Measurements from ENCODE around the gene OSR1. TPM values are rescaled to one million over a fixed set of nuclear protein-coding genes. Genes with fewer than 3 reads are reported as not detected.

Gene OSR1
- total RNA-seq, 1 donor from 2014 or later = not detected

- peaks cover 20% of the 10 kb centered on the region for H3K4me1 Mint-ChIP-seq
- intact Hi-C loops (cut with micrococcal nuclease) = loop anchor here (10.0 kb wide), 1 partner anchor 1811 kb away; the partner anchor contains the start of gene VSNL1
- DNase-seq = peak; percentile 55
- peaks cover 89% of the 10 kb centered on the region for H3K27me3 Mint-ChIP-seq
- no peak overlapping the region for H3K4me3 Mint-ChIP-seq
- H3K27ac Mint-ChIP-seq = peak overlapping the region; percentile 62
- H3K9me3 Mint-ChIP-seq = no peaks in the 10 kb centered on the region
- peaks cover 2% of the 10 kb centered on the region for H3K36me3 Mint-ChIP-seq (ENCODE audit: low read depth)
Measured at GRCh38 chr2:19355416-19355821, 3.0 kb downstream of the OSR1 start.

- intact Hi-C loops (cut with micrococcal nuclease) = loop anchor here (10.0 kb wide), 1 partner anchor 1810 kb away; the partner anchor contains the start of gene VSNL1
- H3K4me3 Mint-ChIP-seq = no peak overlapping the region
- no peak for DNase-seq
- peaks cover 2% of the 10 kb centered on the region for H3K36me3 Mint-ChIP-seq (ENCODE audit: low read depth)
- no peaks in the 10 kb centered on the region for H3K9me3 Mint-ChIP-seq
- H3K4me1 Mint-ChIP-seq = peaks cover 20% of the 10 kb centered on the region
- no peak overlapping the region for H3K27ac Mint-ChIP-seq
- H3K27me3 Mint-ChIP-seq = peaks cover 87% of the 10 kb centered on the region
Measured at GRCh38 chr2:19355014-19355405, 3.4 kb downstream of the OSR1 start.

GRCh38 chr2:19353721-19354050 is 4.7 kb downstream of the OSR1 start:
- no peak overlapping the region for H3K4me3 Mint-ChIP-seq
- intact Hi-C loops (cut with micrococcal nuclease) = loop anchor here (10.0 kb wide), 1 partner anchor 1809 kb away; the partner anchor contains the start of gene VSNL1
- no peak overlapping the region for H3K27ac Mint-ChIP-seq
- no peak for DNase-seq
- no peaks in the 10 kb centered on the region for H3K9me3 Mint-ChIP-seq
- H3K36me3 Mint-ChIP-seq (ENCODE audit: low read depth) = peaks cover 2% of the 10 kb centered on the region
- peaks cover 20% of the 10 kb centered on the region for H3K4me1 Mint-ChIP-seq
- peaks cover 84% of the 10 kb centered on the region for H3K27me3 Mint-ChIP-seq

GRCh38 chr2:19352946-19353720 is 5.3 kb downstream of the OSR1 start:
- Mint-ChIP-seq H3K4me1 (peaks cover 23% of the 10 kb centered on the region), H3K36me3 (ENCODE audit: low read depth) (peaks cover 4% of the 10 kb centered on the region), H3K27me3 (peaks cover 83% of the 10 kb centered on the region), H3K4me3 (no peak overlapping the region), H3K9me3 (no peaks in the 10 kb centered on the region), H3K27ac (no peak overlapping the region)
- intact Hi-C loops (cut with micrococcal nuclease) = loop anchor here (10.0 kb wide), 1 partner anchor 1808 kb away; the partner anchor contains the start of gene VSNL1
- peak; percentile 53 for DNase-seq

GRCh38 chr2:19351899-19352697 is 6.3 kb downstream of the OSR1 start:
- H3K4me3 Mint-ChIP-seq = no peak overlapping the region

GRCh38 chr2:19351499-19351898 is 6.9 kb downstream of the OSR1 start:
- peaks cover 23% of the 10 kb centered on the region for H3K4me1 Mint-ChIP-seq
- H3K36me3 Mint-ChIP-seq (ENCODE audit: low read depth) = peaks cover 7% of the 10 kb centered on the region
- peaks cover 67% of the 10 kb centered on the region for H3K27me3 Mint-ChIP-seq
- no peaks in the 10 kb centered on the region for H3K9me3 Mint-ChIP-seq
- no peak overlapping the region for H3K27ac Mint-ChIP-seq
- DNase-seq = peak; percentile 52
- H3K4me3 Mint-ChIP-seq = no peak overlapping the region
- intact Hi-C loops (cut with micrococcal nuclease) = loop anchor here (10.0 kb wide), 1 partner anchor 1807 kb away; the partner anchor contains the start of gene VSNL1

More at GRCh38 chr2:19351899-19352697, 6.3 kb downstream of the OSR1 start:
- Mint-ChIP-seq H3K9me3 (no peaks in the 10 kb centered on the region), H3K27ac (no peak overlapping the region), H3K27me3 (peaks cover 73% of the 10 kb centered on the region), H3K36me3 (ENCODE audit: low read depth) (peaks cover 7% of the 10 kb centered on the region), H3K4me1 (peaks cover 23% of the 10 kb centered on the region)
- intact Hi-C loops (cut with micrococcal nuclease) = loop anchor here (10.0 kb wide), 1 partner anchor 1807 kb away; the partner anchor contains the start of gene VSNL1
- peak; percentile 63 for DNase-seq

- Mint-ChIP-seq H3K9me3 (no peaks in the 10 kb centered on the region), H3K36me3 (ENCODE audit: low read depth) (peaks cover 9% of the 10 kb centered on the region), H3K27me3 (peaks cover 62% of the 10 kb centered on the region), H3K4me3 (peak overlapping the region; percentile 38), H3K27ac (no peak overlapping the region), H3K4me1 (peaks cover 20% of the 10 kb centered on the region)
- intact Hi-C loops (cut with micrococcal nuclease) = loop anchor here (10.0 kb wide), 1 partner anchor 1806 kb away; the partner anchor contains the start of gene VSNL1
- peak; percentile 60 for DNase-seq
Measured at GRCh38 chr2:19350678-19351401, 7.6 kb downstream of the OSR1 start.

GRCh38 chr2:19349911-19350677 is 8.3 kb downstream of the OSR1 start:
- H3K4me1 Mint-ChIP-seq = peaks cover 20% of the 10 kb centered on the region
- peaks cover 13% of the 10 kb centered on the region for H3K36me3 Mint-ChIP-seq (ENCODE audit: low read depth)
- DNase-seq = peak; percentile 87
- peaks cover 55% of the 10 kb centered on the region for H3K27me3 Mint-ChIP-seq
- intact Hi-C loops (cut with micrococcal nuclease) = loop anchor here (5.0 to 10.0 kb wide), 2 partner anchors 1097 to 1805 kb away; partner anchors contain the start of genes RHOB and VSNL1
- no peaks in the 10 kb centered on the region for H3K9me3 Mint-ChIP-seq
- H3K4me3 Mint-ChIP-seq = peak overlapping the region; percentile 40
- H3K27ac Mint-ChIP-seq = no peak overlapping the region

GRCh38 chr2:19348692-19349091 is 9.7 kb downstream of the OSR1 start:
- Mint-ChIP-seq H3K27me3 (peaks cover 41% of the 10 kb centered on the region), H3K27ac (no peak overlapping the region), H3K36me3 (ENCODE audit: low read depth) (peaks cover 13% of the 10 kb centered on the region), H3K4me3 (peak overlapping the region; percentile 93), H3K9me3 (no peaks in the 10 kb centered on the region), H3K4me1 (peaks cover 20% of the 10 kb centered on the region)
- DNase-seq = no peak
- intact Hi-C loops (cut with micrococcal nuclease) = loop anchor here (1.0 to 5.0 kb wide), 5 partner anchors 14 to 1099 kb away; partner anchors contain the start of genes LAPTM4A, RDH14 and RHOB

GRCh38 chr2:19347619-19348562 is 10.5 kb downstream of the OSR1 start:
- intact Hi-C loops (cut with micrococcal nuclease) = loop anchor here (1.0 to 5.0 kb wide), 5 partner anchors 14 to 1099 kb away; partner anchors contain the start of genes LAPTM4A, RDH14 and RHOB
- Mint-ChIP-seq H3K27ac (peak overlapping the region; percentile 99), H3K4me1 (peaks cover 20% of the 10 kb centered on the region), H3K27me3 (peaks cover 33% of the 10 kb centered on the region), H3K4me3 (peak overlapping the region; percentile 93), H3K36me3 (ENCODE audit: low read depth) (peaks cover 13% of the 10 kb centered on the region), H3K9me3 (no peaks in the 10 kb centered on the region)
- DNase-seq = peak; percentile 100

GRCh38 chr2:19346983-19347618 is 11.3 kb downstream of the OSR1 start:
- peak overlapping the region; percentile 93 for H3K4me3 Mint-ChIP-seq
- H3K27ac Mint-ChIP-seq = peak overlapping the region; percentile 99
- intact Hi-C loops (cut with micrococcal nuclease) = loop anchor here (5.0 kb wide), 1 partner anchor 1100 kb away; the partner anchor contains the start of gene RHOB
- no peak for DNase-seq
- H3K36me3 Mint-ChIP-seq (ENCODE audit: low read depth) = peaks cover 13% of the 10 kb centered on the region
- no peaks in the 10 kb centered on the region for H3K9me3 Mint-ChIP-seq
- peaks cover 27% of the 10 kb centered on the region for H3K27me3 Mint-ChIP-seq
- peaks cover 18% of the 10 kb centered on the region for H3K4me1 Mint-ChIP-seq
